ENCODE data around the gene FAM98A. TPM values are rescaled to one million over a fixed set of nuclear protein-coding genes. Genes with fewer than 3 reads are reported as not detected.

Gene FAM98A
- total and polyA plus RNA-seq, 4 donors, result 6.8 to 58.1 (median 33.7) TPM

- TF ChIP-seq NR2F2 (IDR thresholded peaks at IDR 0.05) (no peak), ZBTB33 (IDR thresholded peaks at IDR 0.05) (no peak), SP1 (IDR thresholded peaks at IDR 0.05) (no peak), EGR1 (IDR thresholded peaks at IDR 0.05; ENCODE audit: low read depth in 2 of 2) (no peak), ATF3 (IDR thresholded peaks at IDR 0.05) (no peak), YY1 (IDR thresholded peaks at IDR 0.05) (no peak), TAF1 (conservative IDR thresholded peaks at IDR 0.05) (no peak), HNF4A (conservative IDR thresholded peaks at IDR 0.05) (no peak)
Measured at GRCh38 chr2:33573657-33574056, 25.4 kb downstream of the FAM98A start (continued).

GRCh38 chr2:33570681-33571080 is 28.4 kb downstream of the FAM98A start:
- Histone ChIP-seq H3K9me3 (ENCODE audit: control insufficient read depth in 4 of 4, low read length in 3 of 4) (no peaks in the 10 kb centered on the region), H3K27ac (ENCODE audit: low read depth in 1 of 2, low read length in 2 of 2) (no peak overlapping the region), H3K36me3 (ENCODE audit: control insufficient read depth in 4 of 4, insufficient read depth in 3 of 4, low read depth in 1 of 4, low read length in 3 of 4) (no peaks in the 10 kb centered on the region), H3K4me3 (ENCODE audit: low read depth in 1 of 3, low read length in 3 of 3) (no peak overlapping the region), H3K4me1 (ENCODE audit: control insufficient read depth in 4 of 4, insufficient read depth in 4 of 4, low read length in 3 of 4) (no peaks in the 10 kb centered on the region), H3K27me3 (ENCODE audit: control insufficient read depth in 4 of 4, insufficient read depth in 4 of 4, low read length in 3 of 4) (no peaks in the 10 kb centered on the region), H3K9ac (ENCODE audit: low read depth in 1 of 2, low read length in 2 of 2) (no peak overlapping the region)
- TF ChIP-seq EGR1 (IDR thresholded peaks at IDR 0.05; ENCODE audit: low read depth in 2 of 2) (no peak), FOXA2 (IDR thresholded peaks at IDR 0.05) (no peak), RAD21 (IDR thresholded peaks at IDR 0.05) (no peak), ZBTB33 (IDR thresholded peaks at IDR 0.05) (no peak), RXRA (IDR thresholded peaks at IDR 0.05) (no peak), HNF4G (IDR thresholded peaks at IDR 0.05) (no peak), TAF1 (conservative IDR thresholded peaks at IDR 0.05) (no peak), CTCF (IDR thresholded peaks at IDR 0.05; ENCODE audit: low read depth, low read length, missing input control) (no peak), REST (IDR thresholded peaks at IDR 0.05) (no peak), GABPA (IDR thresholded peaks at IDR 0.05 in 1 of 2, conservative IDR thresholded peaks at IDR 0.05 in 1 of 2) (no peak), MAX (IDR thresholded peaks at IDR 0.05) (no peak), JUND (IDR thresholded peaks at IDR 0.05) (no peak), YY1 (IDR thresholded peaks at IDR 0.05) (no peak), ATF3 (IDR thresholded peaks at IDR 0.05) (no peak), NR2F2 (IDR thresholded peaks at IDR 0.05) (no peak), SP1 (IDR thresholded peaks at IDR 0.05) (no peak), HNF4A (conservative IDR thresholded peaks at IDR 0.05) (no peak), FOXA1 (IDR thresholded peaks at IDR 0.05) (no peak)
- WGBS, result 83% methylated on average over 2 of the region's 2 CpGs
- no peak for DNase-seq (ENCODE audit: low spot score)

Measured in liver (tissue), 9 donors.